GM18873 (cell line): Measurements from ENCODE around the gene MRPL2.
A peak's percentile ranks its signal among the peaks of the same experiment; 100 is the strongest.

ENCODE experiments used
- ATAC-seq: cut with Tn5 transposase; IDR thresholded peaks from one replicate; pipeline ENCODE4 v1.9.1; 2021; ENCODE audit warnings: mild to moderate bottlenecking, moderate library complexity, moderate number of reproducible peaks; ENCODE audit not compliant: unreplicated experiment, low FRiP score

The MRPL2 gene

DNA sequence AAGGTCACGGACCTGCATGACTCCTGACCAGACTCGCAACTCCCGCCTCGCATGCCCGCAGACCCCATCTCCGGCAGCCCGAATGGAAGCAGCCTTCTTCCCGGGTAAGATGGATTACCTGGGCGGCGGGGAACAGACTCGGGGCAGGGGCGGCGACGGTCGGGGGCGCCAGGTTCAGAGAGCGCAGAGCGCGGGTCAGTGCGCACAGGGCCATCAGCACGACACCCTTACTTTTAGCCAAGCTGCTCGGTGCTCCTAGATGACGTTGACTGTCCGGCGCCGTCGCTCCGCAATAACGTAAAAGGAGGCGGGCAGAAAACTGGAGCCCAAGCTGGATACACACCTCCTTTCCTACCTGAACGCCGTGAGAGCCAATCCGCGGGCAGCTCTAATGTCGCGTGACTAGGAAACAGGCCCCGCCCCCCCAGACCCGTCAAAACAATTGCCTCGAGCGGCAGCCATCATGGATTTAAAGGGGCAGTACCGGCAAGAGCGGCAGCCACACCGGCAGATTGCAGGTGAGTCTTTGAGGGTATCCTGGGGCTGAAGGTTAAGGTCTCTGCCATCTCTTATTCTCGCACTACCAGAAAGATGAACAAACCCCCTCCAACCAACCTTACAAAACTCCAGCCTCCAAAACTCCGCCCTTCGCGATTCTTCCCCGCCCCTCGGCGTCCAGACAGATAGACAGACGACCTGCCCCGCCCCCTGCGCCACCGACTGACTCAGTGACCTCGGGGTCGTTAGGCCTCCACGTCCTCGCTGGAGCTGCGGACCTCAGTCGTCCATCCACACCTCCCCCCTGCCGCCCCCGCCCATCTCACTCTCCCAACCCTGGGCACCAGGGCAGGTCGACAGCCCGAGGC lies at the start of gene MRPL2, which contains the start of gene KLC4:
Gene MRPL2, minus strand, starts transcription at position 267 of the 866 bp plus-strand sequence. Its CDS starts 53 bp downstream, at position 214.
Gene KLC4, plus strand, starts transcription at position 464 of the 866 bp plus-strand sequence. CDS start 1,705 bp downstream, outside the sequence.
- ATAC-seq = peak; percentile 92

DNA sequence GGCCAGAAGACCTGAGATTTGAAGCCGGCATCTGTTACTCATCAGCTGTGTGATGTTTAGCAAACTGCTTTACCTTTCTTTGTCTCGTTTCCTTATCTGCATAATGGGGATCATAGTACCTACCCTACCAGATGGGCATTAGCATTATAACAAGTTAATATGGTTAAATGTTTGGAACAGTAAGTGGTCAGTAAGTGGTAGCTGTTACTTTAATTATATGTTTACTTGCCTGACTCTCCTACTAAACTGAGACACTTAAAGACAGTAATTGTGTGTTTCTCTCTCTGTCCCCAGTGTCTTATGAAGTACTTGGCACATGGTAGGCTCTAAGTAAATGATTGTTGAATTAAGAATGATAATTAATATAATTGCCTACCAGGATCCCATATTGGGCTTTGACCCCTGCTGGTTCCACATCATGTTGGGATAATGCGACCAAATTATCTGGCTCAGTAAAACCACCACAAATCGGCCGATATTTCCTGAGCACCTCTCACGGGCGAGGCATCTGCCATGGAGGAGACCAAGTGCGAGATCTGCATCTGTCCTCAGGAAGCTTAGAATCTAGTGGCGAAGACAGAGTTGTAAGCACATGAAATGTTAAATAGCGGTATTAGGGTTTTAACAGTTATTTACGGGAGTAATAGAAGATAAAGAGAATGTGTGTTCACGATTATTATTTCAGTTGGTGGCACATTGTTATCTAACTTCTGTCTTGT lies 48.3 kb upstream of the MRPL2 start:
- no peak for ATAC-seq

- no peak for ATAC-seq
Observed at GRCh38 chr6:43105538-43106222, 46.4 kb upstream of the MRPL2 start.

DNA sequence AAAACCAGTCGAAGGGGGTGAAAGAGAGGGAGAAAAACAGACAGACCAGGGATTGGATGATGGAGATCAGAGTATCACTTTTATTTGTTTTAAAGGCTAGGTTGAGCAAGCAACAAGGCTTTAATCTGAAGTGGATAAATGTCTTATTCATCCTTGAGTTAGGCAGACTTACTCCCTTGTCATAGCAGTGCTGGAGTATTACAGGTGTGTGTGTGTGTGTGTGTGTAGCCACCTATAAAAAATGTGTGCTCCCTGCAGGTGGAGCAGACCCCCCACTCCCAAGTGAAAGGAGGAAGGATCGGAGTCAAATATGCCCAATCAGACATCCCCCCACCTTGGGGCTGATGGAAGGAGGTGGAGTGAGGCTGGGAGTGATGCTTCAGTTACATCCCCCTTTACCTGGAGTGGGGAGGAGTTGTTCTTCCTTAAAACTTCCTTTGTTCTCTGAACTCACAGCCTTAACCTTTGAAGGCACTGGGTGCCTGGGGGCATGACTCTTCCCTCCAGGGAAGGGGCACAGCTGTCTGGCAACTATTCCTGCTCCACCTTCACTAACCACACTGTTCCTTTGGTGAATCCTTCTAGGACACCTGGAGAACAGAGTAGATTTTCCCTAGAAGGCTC lies 44.1 kb upstream of the MRPL2 start:
- ATAC-seq = no peak

DNA sequence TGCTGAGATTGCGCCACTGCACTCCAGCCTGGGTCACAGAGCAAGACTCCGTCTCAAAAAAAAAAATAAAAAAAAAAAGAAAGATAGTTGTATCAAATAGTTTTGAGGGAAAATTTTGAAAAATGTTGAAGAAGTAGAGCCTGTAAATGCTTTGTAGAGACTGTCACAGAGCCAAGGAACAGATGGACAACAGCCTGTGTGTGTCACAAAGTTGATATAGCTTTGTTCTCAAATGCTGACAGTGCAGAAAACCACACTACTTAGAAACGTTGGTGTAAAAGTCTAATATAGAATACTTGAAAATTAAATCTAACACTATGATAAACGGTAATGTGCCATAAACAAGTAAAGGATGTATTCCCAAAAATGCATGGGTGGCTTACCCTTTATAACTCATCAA lies 42.3 kb upstream of the MRPL2 start:
- no peak for ATAC-seq

DNA sequence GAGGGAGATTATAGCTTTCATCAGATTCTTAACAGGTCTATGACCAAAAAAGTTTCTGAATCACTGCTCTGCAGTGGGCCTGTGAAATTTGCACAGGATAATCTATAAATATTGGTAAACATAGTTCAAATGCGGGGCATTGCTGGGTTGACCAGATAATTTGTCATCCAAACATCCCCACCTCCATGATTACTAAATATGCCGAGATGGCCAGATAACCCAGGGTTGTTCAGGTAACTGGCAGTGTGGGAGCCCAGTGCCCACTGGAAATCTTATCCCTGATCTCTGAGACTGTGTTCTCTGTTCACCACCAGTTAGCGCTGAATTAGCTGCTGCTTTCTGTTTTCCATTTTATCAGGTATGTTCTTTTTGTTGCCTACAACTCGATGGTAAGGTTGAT lies 38.3 kb upstream of the MRPL2 start:
- ATAC-seq = no peak

DNA sequence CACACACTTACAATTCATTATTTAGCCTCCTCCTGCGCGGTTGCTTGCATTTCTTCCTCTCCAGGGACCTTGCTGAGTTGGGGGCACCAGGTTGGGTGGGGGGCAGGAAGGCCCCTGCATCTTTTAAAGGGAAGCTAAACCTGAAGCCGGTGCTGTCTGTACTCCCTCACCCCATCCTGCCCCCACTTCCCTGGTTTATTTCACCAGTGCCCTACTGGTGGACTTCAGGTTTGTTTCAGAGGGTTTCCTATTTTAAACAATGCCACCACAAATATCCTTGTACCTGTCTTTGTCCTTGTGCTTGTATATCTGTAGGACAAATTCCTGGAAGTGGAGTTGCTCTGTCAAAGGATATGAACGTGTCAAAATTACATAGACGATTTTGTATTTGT lies 37.9 kb upstream of the MRPL2 start:
- ATAC-seq = no peak

- ATAC-seq = no peak
Observed at GRCh38 chr6:43096451-43097097, 37.3 kb upstream of the MRPL2 start.

GRCh38 chr6:43095939-43096338 lies 36.7 kb upstream of the MRPL2 start:
- no peak for ATAC-seq

DNA sequence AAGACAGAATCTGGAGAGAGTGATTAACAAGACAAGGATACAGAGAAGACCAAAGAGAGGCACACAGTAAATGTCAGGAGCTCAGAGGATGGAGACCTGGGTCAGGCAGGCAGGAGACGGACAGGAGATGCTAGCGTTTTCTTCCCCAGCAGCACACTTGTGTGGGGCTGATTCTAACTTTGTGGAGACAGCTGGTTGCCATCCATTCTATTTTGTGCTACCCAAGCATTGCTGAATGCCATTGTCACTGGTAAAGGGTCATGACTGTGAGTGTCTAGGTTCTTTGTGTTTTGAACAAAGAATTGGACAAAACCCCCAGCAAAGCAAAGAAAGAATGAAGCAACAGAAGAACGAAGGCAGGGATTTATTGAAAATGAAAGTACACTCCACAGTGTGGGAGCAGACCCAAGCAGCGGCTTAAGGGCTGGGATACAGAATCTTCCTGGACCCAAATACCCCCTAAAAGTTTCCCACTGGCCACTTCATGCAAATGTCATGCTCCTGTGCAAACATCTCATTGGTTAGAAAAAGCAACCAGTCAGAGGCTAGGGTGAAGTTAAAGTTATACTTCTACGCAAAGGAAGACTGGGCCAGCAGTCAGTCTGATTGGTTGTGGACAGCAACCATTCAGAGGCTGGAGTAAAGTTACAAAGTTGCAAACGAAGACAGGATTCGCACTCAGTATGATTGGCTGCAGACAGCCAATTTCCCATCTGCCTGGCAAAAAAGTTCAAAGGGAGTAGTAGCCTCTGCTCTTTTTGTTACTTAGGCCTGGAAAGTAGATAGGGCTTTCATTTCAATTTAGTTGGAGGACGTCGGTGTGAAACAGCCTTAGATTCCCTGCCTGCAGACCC lies 34.4 kb upstream of the MRPL2 start:
- ATAC-seq = no peak

GRCh38 chr6:43092635-43093034 lies 33.4 kb upstream of the MRPL2 start:
- ATAC-seq = no peak

DNA sequence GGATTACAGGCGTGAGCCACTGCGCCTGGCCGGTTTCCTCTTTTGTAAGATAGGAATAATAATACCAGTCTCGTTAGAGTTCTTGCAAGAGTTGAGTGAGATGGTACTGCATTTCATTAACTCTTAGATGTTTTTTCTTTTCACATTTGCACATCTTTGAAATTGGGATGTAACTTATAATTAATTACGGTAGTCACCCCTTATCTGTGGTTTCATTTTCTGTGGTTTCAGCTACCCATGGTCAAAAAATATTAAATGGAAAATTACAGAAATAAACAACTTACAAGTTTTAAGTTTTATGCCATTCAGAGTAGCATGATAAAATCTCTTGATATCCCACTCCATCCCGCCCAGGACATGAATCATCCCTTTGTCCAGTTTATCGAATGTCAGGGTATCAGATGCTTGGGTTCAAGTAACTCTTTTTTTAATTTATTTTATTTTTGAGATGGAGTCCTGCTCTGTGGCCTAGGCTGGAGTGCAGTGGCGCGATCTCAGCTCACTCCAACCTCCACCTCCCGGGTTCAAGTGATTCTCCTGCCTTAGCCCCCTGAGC lies 32.3 kb upstream of the MRPL2 start:
- no peak for ATAC-seq

- no peak for ATAC-seq
Observed at GRCh38 chr6:43091020-43091419, 31.8 kb upstream of the MRPL2 start.

- ATAC-seq = no peak
Observed at GRCh38 chr6:43090559-43090956, 31.3 kb upstream of the MRPL2 start.

GRCh38 chr6:43089874-43090558 lies 30.8 kb upstream of the MRPL2 start:
- no peak for ATAC-seq

DNA sequence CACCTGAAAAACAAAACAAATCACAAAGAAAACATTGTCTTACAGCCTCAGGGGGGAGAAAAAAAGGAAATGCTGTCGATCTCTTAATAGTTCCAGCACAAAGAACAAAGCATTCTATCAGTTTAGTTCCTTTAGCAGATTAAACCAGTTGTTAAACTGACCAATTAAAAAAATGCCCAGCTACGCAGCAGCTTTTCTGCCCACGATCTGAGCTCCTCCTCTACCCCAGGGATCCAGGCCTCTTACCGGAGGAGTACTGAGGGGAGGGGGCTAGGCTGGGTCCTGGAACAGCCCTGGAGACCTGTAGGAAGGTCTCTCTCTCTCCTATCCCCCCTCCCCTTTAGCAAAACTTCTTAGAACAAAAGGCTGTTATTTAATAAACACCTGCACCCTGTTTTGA lies 30.2 kb upstream of the MRPL2 start:
- no peak for ATAC-seq

GRCh38 chr6:43088654-43089056 lies 29.4 kb upstream of the MRPL2 start:
- no peak for ATAC-seq

DNA sequence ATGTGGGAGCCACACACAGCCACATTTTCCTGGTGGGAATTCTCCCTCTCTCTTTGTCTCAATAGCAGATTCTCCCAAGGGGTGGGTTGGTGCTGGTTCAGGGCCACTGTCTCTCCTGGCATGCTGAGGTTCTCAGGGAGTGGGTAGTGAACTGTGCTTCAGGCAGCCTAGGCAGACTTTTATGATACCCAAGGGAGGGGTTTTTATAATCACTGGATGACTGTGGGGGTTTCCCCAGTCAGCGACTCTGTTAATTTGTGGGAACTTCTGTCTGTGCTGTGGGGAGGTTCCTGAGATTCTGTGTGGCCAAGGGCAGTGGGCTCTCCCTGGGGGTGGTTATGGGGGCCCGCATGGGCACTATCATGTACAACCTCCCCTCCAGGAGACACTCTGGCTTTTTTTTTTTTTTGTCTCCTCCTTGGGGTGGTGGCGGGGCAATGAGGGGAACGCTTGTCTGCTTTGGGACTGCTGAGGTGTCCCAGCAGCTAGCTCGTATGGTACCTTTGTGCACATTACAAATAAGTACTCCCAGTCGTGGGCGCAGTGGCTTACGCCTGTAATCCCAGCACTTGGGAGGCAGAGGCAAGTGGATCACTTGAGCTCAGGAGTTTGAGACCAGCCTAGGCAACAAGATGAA lies 26.9 kb upstream of the MRPL2 start:
- ATAC-seq = no peak
